ENCODE measurements around the gene FAM222A. TPM values are rescaled to one million over a fixed set of nuclear protein-coding genes. Genes with fewer than 3 reads are reported as not detected.
A peak's percentile ranks its signal among the peaks of the same experiment; 100 is the strongest.

The FAM222A gene
- total RNA-seq, 1 experiment from 2014 or later: 18.0 TPM

DNA sequence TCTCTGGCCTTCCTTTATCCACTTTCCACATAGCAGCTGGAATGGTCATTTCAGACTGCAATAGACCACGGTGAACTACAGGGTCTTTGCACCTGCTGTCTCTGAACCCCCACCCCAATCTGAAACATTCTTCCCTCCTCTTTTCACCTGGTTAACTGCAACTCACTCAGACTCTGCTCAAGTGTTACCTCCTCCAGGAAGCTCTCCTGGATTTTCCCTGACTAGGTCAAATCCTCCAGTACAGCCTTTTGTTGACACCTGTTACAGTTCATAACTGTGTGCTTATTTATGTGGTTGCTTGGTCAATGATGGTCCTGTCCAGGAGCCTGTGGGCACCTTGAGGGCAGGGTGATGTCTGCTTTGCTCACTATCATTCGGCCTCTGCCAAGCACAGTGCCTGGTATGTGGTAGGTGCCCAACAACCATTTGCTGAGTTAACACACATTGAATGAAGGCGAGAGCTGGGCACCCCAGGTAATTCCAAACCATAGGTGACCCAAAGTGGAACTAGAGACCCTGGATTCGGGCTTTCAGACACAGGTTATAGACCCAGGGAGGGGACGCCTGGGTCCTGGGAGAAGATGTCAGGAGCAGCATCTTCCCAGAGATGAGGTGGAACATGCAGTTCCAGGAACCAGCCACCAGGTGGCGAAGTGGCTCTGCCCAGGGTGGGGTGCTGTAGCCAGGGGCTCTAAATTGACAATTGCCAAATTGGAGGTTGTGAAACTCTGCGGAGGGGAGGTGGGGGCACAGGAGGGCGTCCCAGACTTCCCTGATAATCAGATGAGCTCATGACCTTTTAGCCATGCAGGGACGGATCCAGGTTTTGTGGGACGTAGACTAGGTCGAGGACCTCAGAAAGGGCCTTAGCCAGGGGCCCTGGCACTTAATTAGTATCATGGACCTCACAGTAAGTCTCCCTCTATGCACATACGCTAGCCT lies 91.5 kb downstream of the FAM222A start:
- BruUV-seq (replicated peaks): no TSS peak
- H3K27ac Mint-ChIP-seq (ENCODE audit: unreplicated experiment): no peak overlapping the region
- H3K4me3 Mint-ChIP-seq (ENCODE audit: unreplicated experiment): no peak overlapping the region
- ChIA-PET CTCF (interaction anchor here (0.9 to 5.2 kb wide), 3 partner anchors 17 to 41 kb away, joined by 4 to 43 read pairs (median 6); no protein-coding TSS in a partner anchor), POLR2A (no interaction called here)
- no peaks in the 10 kb centered on the region for H3K4me1 Mint-ChIP-seq (ENCODE audit: low read depth, unreplicated experiment)
- H3K27me3 Mint-ChIP-seq (ENCODE audit: insufficient read depth, unreplicated experiment): peaks cover 4% of the 10 kb centered on the region
- H3K36me3 Mint-ChIP-seq (ENCODE audit: insufficient read depth, unreplicated experiment): no peaks in the 10 kb centered on the region
- intact Hi-C loops (cut with micrococcal nuclease; ENCODE audit: unreplicated experiment): loop anchor here (1.0 kb wide), 2 partner anchors 40 to 75 kb away; partner anchors contain the start of gene GLTP
- H3K9me3 Mint-ChIP-seq (ENCODE audit: unreplicated experiment): no peaks in the 10 kb centered on the region
- TF ChIP-seq, protein P1, sequence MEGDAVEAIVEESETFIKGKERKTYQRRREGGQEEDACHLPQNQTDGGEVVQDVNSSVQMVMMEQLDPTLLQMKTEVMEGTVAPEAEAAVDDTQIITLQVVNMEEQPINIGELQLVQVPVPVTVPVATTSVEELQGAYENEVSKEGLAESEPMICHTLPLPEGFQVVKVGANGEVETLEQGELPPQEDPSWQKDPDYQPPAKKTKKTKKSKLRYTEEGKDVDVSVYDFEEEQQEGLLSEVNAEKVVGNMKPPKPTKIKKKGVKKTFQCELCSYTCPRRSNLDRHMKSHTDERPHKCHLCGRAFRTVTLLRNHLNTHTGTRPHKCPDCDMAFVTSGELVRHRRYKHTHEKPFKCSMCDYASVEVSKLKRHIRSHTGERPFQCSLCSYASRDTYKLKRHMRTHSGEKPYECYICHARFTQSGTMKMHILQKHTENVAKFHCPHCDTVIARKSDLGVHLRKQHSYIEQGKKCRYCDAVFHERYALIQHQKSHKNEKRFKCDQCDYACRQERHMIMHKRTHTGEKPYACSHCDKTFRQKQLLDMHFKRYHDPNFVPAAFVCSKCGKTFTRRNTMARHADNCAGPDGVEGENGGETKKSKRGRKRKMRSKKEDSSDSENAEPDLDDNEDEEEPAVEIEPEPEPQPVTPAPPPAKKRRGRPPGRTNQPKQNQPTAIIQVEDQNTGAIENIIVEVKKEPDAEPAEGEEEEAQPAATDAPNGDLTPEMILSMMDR (IDR thresholded peaks at IDR 0.05; ENCODE audit: insufficient read depth in 1 of 2, low read depth in 1 of 2, low read length in 1 of 2, severe bottlenecking in 1 of 2, unreplicated experiment in 1 of 2): peak; percentile 94 to 98
- H3K4me1 ChIP-seq: no peaks in the 10 kb centered on the region
- peak; percentile 67 to 77 for DNase-seq
- H3K36me3 ChIP-seq (ENCODE audit: control insufficient read depth, insufficient read depth, low read length): no peaks in the 10 kb centered on the region
- H3K27me3 ChIP-seq (replicated peaks; ENCODE audit: control insufficient read depth, insufficient read depth, low read length): no peaks in the 10 kb centered on the region
- H3K4me3 ChIP-seq (ENCODE audit: low read depth, low read length): no peak overlapping the region
- H3K9me3 ChIP-seq: no peaks in the 10 kb centered on the region

DNA sequence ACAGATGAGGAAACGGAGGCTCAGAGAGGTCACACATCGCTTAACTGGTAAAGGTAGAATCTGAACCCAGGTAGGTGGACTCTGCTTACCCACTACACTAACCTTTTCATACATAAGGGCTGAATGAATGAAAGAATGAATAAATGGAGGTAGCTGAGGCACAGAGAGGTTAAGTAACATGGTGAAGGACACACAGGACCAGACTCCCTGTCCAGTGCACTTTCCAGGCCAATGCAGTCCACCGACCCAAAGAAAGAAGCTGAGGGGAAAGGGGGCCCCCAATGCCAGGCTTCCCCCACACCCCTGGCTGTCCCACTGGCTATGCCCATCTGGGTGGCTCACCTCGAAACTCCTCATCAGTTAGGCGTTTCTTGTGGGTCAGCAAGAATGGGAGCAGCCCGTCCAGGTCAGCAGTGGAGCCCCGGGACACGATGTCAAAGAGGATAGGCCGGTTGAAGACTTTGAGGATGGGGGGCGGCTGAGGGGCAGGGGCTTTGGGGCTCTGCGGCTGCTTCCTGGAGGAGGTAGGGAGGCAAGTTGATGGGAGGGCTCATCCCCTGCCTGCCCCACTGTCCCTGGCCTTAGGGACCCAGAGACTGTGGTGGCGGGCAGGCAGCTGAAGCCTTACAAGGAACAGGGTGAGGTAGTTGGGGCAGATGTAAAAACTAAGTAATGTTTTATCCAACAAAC lies 94.5 kb downstream of the FAM222A start:
- H3K9me3 Mint-ChIP-seq (ENCODE audit: unreplicated experiment): no peaks in the 10 kb centered on the region
- CTCF ChIA-PET: interaction anchor here (0.6 to 5.2 kb wide), 2 partner anchors 38 to 75 kb away, joined by 3 to 43 read pairs; no protein-coding TSS in a partner anchor
- no peaks in the 10 kb centered on the region for H3K27me3 ChIP-seq (replicated peaks; ENCODE audit: control insufficient read depth, insufficient read depth, low read length)
- no peak overlapping the region for H3K4me3 ChIP-seq (ENCODE audit: low read depth, low read length)
- no peaks in the 10 kb centered on the region for H3K36me3 Mint-ChIP-seq (ENCODE audit: insufficient read depth, unreplicated experiment)
- intact Hi-C loops (cut with micrococcal nuclease; ENCODE audit: unreplicated experiment): no loop called here
- H3K9me3 ChIP-seq: no peaks in the 10 kb centered on the region
- no peaks in the 10 kb centered on the region for H3K4me1 ChIP-seq
- no peak overlapping the region for H3K4me3 Mint-ChIP-seq (ENCODE audit: unreplicated experiment)
- no peaks in the 10 kb centered on the region for H3K36me3 ChIP-seq (ENCODE audit: control insufficient read depth, insufficient read depth, low read length)
- no TSS peak for BruUV-seq (replicated peaks)
- H3K27ac Mint-ChIP-seq (ENCODE audit: unreplicated experiment): no peak overlapping the region
- no peak for DNase-seq
- peaks cover 4% of the 10 kb centered on the region for H3K27me3 Mint-ChIP-seq (ENCODE audit: insufficient read depth, unreplicated experiment)
- POLR2A ChIA-PET: no interaction called here
- TF ChIP-seq, protein P1 (IDR thresholded peaks at IDR 0.05; ENCODE audit: insufficient read depth in 1 of 2, low read depth in 1 of 2, low read length in 1 of 2, severe bottlenecking in 1 of 2, unreplicated experiment in 1 of 2): no peak
- H3K4me1 Mint-ChIP-seq (ENCODE audit: low read depth, unreplicated experiment): no peaks in the 10 kb centered on the region

DNA sequence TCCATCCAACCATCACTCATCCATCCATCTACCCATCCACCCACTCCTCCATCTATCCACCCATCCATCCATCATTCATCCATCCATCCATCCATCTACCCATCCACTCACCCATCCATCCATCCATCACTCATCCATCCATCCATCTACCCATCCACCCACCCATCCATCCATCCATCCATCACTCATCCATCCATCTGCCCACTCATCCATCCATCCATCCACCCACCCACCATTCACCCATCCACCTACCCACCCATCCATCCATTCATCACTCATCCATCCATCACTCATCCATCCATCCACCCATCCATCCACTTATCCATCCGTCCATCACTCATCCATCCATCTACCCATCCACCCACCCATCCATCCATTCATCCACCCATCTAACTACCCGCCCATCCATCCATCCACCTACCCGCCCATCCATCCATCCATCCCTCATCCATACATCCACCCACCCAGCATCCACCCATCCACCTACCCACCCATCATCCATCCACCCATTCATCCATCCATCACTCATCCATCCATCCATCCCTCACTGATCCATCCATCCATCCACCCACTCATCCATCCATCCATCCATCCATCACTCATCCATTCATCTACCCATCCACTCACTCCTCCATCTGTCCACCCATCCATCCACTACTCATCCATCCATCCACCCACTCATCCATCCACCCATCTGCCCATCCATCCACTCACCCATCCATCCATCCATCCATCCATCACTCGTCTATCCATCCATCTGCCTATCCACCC lies 95.4 kb downstream of the FAM222A start:
- DNase-seq: no peak
- Mint-ChIP-seq H3K4me3 (ENCODE audit: unreplicated experiment) (no peak overlapping the region), H3K27ac (ENCODE audit: unreplicated experiment) (no peak overlapping the region), H3K36me3 (ENCODE audit: insufficient read depth, unreplicated experiment) (no peaks in the 10 kb centered on the region), H3K9me3 (ENCODE audit: unreplicated experiment) (no peaks in the 10 kb centered on the region), H3K4me1 (ENCODE audit: low read depth, unreplicated experiment) (no peaks in the 10 kb centered on the region), H3K27me3 (ENCODE audit: insufficient read depth, unreplicated experiment) (peaks cover 4% of the 10 kb centered on the region)
- intact Hi-C loops (cut with micrococcal nuclease; ENCODE audit: unreplicated experiment): no loop called here
- Histone ChIP-seq H3K9me3 (no peaks in the 10 kb centered on the region), H3K4me1 (no peaks in the 10 kb centered on the region), H3K27me3 (replicated peaks; ENCODE audit: control insufficient read depth, insufficient read depth, low read length) (no peaks in the 10 kb centered on the region), H3K4me3 (ENCODE audit: low read depth, low read length) (no peak overlapping the region), H3K36me3 (ENCODE audit: control insufficient read depth, insufficient read depth, low read length) (no peaks in the 10 kb centered on the region)
- ChIA-PET CTCF (interaction anchor here (5.2 kb wide), 1 partner anchor 37 kb away, joined by 43 read pairs; no protein-coding TSS in a partner anchor), POLR2A (no interaction called here)
- TF ChIP-seq, protein P1 (IDR thresholded peaks at IDR 0.05; ENCODE audit: insufficient read depth in 1 of 2, low read depth in 1 of 2, low read length in 1 of 2, severe bottlenecking in 1 of 2, unreplicated experiment in 1 of 2): no peak
- BruUV-seq (replicated peaks): no TSS peak

Measured in Caco-2 (cell line).